A549 (cell line): ENCODE results near the gene POU4F3.

Experiments
- CEBPB ChIP-seq, 2 experiments: fragments of >200 bp in 1 of 2; sonication (Bioruptor Twin) in 1 of 2; formaldehyde crosslinking in 1 of 2; IDR thresholded peaks; 2 replicates each; pipeline ENCODE4 v1.6.1; 2012 to 2016
- ESRRA ChIP-seq: fragments of 150-350 bp; IDR thresholded peaks from 2 replicates; pipeline ENCODE4 v1.6.1; 2014; ENCODE audit warnings: mild to moderate bottlenecking, low read length, borderline replicate concordance
- HOXB13 ChIP-seq: fragments of 250-450 bp; sonication (Bioruptor Pico); IDR thresholded peaks from 2 replicates; pipeline ENCODE4 v1.5.0; 2020; ENCODE audit warnings: low read depth, mild to moderate bottlenecking, moderate library complexity
- MAZ ChIP-seq: fragments of 150-350 bp; IDR thresholded peaks from 2 replicates; pipeline ENCODE4 v1.6.1; 2014; ENCODE audit warnings: antibody characterized with exemption, low read depth, low read length, borderline replicate concordance
- MYC ChIP-seq: IDR thresholded peaks from 2 replicates; pipeline ENCODE4 v1.6.1; 2012; ENCODE audit warnings: mild to moderate bottlenecking, inconsistent platforms, low read length, improper control_type of control experiment, borderline replicate concordance
- ZC3H11A ChIP-seq: fragments of 450-650 bp; IDR thresholded peaks from 2 replicates; pipeline ENCODE4 v1.6.1; 2014; ENCODE audit warnings: antibody characterized with exemption, mild to moderate bottlenecking
- TF ChIP-seq, protein P1 (sequence below): fragments of >200 bp; sonication (Bioruptor Twin); formaldehyde crosslinking; IDR thresholded peaks from 3 replicates; pipeline ENCODE4 v1.5.1; 2016
- TF ChIP-seq, protein P2 (sequence below): IDR thresholded peaks from 2 replicates; pipeline ENCODE4 v1.6.1; 2012
- TF ChIP-seq, protein P3 (sequence below): fragments of 150-350 bp; IDR thresholded peaks from 2 replicates; pipeline ENCODE4 v1.6.1; 2014; ENCODE audit warnings: low read depth, mild to moderate bottlenecking, low read length

DNA sequence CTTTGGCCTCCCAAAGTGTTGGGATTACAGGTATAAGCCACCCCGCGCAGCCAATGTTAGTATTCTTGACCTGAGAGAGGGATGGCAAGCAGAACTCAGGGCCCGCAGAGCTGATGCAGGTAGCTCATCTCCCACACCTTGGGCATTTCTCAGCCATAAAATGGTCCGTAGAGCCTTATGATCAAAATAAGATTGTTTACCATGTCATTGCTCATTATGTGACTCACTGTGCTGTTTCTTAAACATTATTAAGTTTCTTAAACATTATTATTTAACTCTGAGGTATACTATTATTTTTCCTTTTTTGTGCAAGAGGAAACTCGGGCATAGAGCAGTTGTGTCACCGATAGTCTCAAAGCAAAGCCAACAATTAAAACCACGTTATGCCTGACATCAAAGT, 42.4 kb upstream of the POU4F3 start:
- TF ChIP-seq ZC3H11A (no peak), CEBPB (IDR thresholded peaks at IDR 0.05) (no peak), HOXB13 (CRISPR knock-in tag) (no peak), MAZ (no peak), ESRRA (no peak), MYC (no peak)
- TF ChIP-seq, protein P1, sequence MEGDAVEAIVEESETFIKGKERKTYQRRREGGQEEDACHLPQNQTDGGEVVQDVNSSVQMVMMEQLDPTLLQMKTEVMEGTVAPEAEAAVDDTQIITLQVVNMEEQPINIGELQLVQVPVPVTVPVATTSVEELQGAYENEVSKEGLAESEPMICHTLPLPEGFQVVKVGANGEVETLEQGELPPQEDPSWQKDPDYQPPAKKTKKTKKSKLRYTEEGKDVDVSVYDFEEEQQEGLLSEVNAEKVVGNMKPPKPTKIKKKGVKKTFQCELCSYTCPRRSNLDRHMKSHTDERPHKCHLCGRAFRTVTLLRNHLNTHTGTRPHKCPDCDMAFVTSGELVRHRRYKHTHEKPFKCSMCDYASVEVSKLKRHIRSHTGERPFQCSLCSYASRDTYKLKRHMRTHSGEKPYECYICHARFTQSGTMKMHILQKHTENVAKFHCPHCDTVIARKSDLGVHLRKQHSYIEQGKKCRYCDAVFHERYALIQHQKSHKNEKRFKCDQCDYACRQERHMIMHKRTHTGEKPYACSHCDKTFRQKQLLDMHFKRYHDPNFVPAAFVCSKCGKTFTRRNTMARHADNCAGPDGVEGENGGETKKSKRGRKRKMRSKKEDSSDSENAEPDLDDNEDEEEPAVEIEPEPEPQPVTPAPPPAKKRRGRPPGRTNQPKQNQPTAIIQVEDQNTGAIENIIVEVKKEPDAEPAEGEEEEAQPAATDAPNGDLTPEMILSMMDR = no peak
- TF ChIP-seq, protein P2, sequence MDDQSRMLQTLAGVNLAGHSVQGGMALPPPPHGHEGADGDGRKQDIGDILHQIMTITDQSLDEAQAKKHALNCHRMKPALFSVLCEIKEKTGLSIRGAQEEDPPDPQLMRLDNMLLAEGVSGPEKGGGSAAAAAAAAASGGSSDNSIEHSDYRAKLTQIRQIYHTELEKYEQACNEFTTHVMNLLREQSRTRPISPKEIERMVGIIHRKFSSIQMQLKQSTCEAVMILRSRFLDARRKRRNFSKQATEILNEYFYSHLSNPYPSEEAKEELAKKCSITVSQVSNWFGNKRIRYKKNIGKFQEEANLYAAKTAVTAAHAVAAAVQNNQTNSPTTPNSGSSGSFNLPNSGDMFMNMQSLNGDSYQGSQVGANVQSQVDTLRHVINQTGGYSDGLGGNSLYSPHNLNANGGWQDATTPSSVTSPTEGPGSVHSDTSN = no peak
- TF ChIP-seq, protein P3, sequence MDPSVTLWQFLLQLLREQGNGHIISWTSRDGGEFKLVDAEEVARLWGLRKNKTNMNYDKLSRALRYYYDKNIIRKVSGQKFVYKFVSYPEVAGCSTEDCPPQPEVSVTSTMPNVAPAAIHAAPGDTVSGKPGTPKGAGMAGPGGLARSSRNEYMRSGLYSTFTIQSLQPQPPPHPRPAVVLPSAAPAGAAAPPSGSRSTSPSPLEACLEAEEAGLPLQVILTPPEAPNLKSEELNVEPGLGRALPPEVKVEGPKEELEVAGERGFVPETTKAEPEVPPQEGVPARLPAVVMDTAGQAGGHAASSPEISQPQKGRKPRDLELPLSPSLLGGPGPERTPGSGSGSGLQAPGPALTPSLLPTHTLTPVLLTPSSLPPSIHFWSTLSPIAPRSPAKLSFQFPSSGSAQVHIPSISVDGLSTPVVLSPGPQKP = no peak
